GM18868 (cell line): Measurements from ENCODE around the gene MECR.

Source experiments
- ATAC-seq: cut with Tn5 transposase; IDR thresholded peaks from one replicate; pipeline ENCODE4 v1.9.1; 2021; ENCODE audit warnings: mild to moderate bottlenecking, moderate library complexity; ENCODE audit not compliant: unreplicated experiment

The MECR gene

GRCh38 chr1:29209173-29209572, 21.6 kb downstream of the MECR start:
- ATAC-seq = no peak

GRCh38 chr1:29208442-29208841, 22.3 kb downstream of the MECR start:
- ATAC-seq = no peak

GRCh38 chr1:29202584-29203340, 28.0 kb downstream of the MECR start:
- ATAC-seq = peak; percentile 48

- ATAC-seq = no peak
Measured at GRCh38 chr1:29202053-29202452, 28.7 kb downstream of the MECR start.

- ATAC-seq = no peak
Measured at GRCh38 chr1:29201595-29202051, 29.1 kb downstream of the MECR start.

GRCh38 chr1:29200906-29201594, 29.7 kb downstream of the MECR start:
- no peak for ATAC-seq

GRCh38 chr1:29197993-29198392, 32.7 kb downstream of the MECR start:
- ATAC-seq = no peak

GRCh38 chr1:29197590-29197924, 33.2 kb downstream of the MECR start:
- ATAC-seq = no peak

- no peak for ATAC-seq
Measured at GRCh38 chr1:29196863-29197589, 33.7 kb downstream of the MECR start.

GRCh38 chr1:29195881-29196291, 34.8 kb downstream of the MECR start:
- ATAC-seq = no peak

GRCh38 chr1:29193879-29194455, 36.8 kb downstream of the MECR start:
- no peak for ATAC-seq

GRCh38 chr1:29190718-29191117, 40.0 kb downstream of the MECR start:
- ATAC-seq = no peak

GRCh38 chr1:29186707-29187106, 44.0 kb downstream of the MECR start:
- ATAC-seq = no peak

GRCh38 chr1:29186252-29186651, 44.5 kb downstream of the MECR start:
- ATAC-seq = no peak

- ATAC-seq = no peak
Measured at GRCh38 chr1:29183287-29183686, 47.4 kb downstream of the MECR start.

GRCh38 chr1:29181413-29182225, 49.1 kb downstream of the MECR start, which contains the start of gene SRSF4:
SRSF4 (minus strand) TSS chr1:29181900; CDS start chr1:29181752, 148 bp downstream.
- peak; percentile 86 for ATAC-seq

GRCh38 chr1:29180497-29181412, 50.0 kb downstream of the MECR start:
- no peak for ATAC-seq

GRCh38 chr1:29179641-29180184, 51.0 kb downstream of the MECR start:
- ATAC-seq = no peak

- ATAC-seq = no peak
Measured at GRCh38 chr1:29177022-29177705, 53.6 kb downstream of the MECR start.
